Urothelium cell line (cell line): ENCODE results near the gene ITGAD.

Experiments used
- DNase-seq: peaks from one replicate; pipeline ENCODE4 v3.0.0; 2011; ENCODE audit warnings: low spot score, mixed read lengths
- FAIRE-seq: peaks from 2 replicates; lab custom pipeline; 2011; peaks lifted over from hg19 to GRCh38; lab: Jason Lieb, UNC

Gene ITGAD

DNA sequence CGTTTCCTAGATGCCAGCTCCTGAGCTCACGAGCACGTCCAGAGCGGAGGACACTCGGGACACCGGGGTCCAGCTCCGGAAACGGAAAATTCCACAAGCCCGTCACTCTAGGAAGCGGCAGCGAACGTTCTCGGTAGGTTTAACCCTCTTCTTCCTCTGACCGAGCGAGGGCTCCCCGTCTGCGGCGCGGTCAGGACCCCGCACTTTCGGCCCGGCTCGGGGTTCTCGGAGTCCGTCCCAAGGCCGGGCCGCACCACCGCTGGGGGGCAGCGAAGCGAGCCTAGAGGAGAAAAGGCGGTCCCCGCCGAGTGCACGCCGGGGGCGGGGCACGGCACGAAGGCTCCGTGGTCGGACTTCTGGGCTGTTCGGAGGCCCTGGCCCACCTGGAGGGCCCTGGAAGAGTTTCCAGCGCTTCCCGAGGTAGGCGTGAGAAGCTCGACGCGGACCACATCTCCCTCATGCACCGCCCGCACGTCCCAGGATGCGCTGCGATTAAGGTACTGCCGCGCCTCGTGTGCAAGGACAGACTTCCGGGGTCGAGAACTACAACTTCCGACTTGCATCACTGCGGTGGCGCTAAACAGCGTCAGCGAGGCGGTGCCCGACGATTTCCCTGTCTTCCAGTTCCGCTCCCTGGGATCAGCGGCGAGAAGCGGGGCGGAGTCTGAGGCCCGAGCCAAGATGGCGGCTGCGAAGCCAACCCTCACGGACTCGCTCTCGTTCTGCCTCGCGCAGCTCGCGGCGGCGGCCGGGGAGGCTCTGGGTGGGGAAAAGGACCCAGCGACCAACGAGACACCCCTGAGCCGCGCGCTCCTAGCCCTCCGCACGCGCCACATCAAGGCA is 65.9 kb downstream of the ITGAD start, which contains the start of gene ARMC5:
Gene ARMC5, plus strand, starts transcription at position 658 of the 843 bp plus-strand sequence. Its CDS starts 24 bp downstream, at position 682.
- DNase-seq (peak; percentile 88), FAIRE-seq (no peak)

DNA sequence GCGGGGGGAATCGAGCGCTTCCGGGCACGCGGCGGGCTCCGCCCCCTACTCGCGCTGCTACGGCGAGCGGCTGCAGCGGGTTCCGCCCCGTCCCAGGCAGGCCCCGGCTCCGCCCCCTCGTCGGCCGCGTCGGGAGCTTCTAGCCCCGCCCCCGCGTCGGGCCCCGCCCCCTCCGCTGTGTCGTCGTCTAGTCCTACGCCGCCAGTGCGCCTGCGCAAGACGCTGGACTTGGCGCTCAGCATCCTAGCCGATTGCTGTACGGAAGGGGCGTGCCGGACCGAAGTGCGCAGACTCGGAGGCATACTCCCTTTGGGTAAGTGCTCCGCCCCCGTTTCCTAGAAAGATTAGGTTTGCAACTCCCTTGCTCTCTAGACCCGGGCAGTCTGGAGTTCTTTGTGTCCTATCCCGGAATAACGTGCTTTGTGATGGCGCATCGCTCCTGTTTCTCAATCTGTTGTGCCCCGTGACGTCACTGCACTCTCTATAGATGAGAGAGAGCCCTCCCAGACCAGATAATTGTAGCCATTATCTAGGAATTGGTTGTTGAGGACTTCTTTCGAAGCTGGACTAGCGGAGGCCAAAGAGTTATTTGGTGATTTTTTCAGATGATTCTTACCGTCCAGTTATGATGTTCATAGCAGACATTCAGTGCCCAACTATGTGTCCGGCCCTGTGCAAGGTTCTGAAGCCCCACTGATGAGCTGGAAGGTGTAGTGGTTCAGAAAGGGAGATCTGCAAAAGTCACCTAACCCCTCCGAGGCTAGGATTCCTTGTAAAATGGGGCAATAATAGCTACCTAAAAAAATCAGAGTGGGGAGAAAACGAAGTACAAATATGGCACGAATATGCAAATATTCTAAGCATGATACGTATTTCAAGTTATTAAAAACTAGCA is 66.8 kb downstream of the ITGAD start:
- DNase-seq (peak; percentile 96), FAIRE-seq (peak; percentile 9)

DNA sequence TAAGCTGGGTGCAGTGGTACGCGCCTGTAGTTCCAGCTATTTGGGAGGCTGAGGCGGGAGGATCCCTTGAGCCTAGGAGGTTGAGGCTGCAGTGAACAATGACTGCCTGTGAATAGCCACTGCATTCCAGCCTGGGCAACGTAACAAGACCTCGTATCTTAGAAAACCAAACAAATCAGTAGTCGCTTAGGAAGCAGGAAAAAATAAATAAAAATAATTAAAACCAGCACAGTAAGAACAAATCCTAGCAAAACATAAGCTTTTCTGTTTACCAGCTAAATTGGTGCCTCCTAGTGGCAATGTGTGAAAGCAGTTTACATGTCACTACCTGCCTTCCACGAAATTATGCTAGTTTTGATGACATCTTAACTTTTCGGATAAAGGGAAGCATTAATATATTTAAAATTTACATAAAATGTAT is 67.5 kb downstream of the ITGAD start:
- no peak for FAIRE-seq
- no peak for DNase-seq

DNA sequence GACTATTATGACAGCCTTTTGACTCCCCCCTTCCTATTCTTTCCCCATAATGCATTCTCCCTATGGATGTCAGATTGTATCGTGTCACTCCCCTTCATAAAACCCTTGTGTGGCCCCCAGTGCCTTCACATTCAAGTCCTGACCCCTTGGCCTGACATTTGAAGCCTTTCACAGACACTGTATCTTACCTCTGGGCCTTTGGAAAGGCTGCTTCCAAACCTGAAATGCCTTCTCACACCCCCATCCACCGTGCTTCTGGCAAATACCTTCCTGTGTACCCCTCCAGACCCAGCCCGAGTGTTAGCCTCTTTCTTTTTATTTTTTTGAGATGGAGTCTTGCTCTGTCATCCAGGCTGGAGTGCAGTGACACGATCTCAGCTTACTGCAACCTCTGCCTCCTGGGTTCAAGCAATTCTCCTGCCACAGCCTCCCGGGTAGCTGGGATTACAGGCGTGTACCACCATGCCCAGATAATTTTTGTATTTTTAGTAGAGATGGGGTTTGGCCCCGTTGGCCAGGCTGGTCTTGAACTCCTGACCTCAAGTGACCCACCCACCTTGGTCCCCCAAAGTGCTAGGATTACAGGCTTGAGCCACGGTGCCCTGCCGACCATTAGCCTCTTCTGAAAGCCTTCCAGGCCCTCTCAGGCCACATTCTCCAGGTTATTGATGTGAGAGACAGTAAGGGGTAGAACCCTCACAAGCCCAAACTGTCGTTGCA is 68.2 kb downstream of the ITGAD start:
- DNase-seq (no peak), FAIRE-seq (no peak)

DNA sequence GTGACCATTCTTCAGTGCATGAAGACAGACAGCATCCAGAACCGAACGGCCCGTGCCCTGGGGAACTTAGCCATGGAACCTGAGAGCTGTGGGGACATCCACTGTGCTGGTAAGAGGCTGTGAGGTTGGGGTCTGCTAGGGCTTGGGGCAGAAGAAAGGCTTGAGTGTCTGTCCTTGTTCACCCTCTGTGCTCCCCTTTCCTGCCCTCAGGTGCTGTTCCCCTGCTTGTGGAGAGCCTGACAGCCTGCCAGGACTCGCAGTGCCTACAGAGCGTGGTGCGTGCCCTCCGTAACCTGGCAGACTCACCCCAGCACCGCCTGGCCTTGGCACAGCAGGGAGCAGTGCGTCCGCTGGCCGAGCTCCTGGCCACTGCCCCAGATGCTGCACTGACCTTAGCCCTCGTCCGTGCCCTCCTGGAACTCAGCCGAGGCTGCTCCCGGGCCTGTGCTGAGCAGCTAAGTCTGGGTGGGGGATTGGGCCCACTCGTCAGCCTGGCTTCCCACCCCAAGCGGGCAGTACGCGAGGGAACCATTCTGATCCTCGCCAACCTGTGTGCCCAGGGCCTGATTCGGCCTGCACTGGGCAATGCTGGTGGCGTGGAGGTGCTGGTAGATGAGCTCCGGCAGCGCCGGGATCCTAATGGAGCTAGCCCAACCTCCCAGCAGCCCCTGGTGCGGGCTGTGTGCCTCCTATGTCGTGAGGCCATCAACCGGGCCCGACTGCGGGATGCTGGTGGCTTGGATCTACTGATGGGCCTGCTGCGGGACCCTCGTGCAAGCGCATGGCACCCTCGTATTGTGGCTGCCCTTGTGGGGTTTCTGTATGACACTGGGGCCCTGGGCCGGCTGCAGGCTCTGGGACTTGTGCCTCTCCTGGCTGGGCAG is 69.0 kb downstream of the ITGAD start:
- DNase-seq = no peak
- FAIRE-seq = no peak

DNA sequence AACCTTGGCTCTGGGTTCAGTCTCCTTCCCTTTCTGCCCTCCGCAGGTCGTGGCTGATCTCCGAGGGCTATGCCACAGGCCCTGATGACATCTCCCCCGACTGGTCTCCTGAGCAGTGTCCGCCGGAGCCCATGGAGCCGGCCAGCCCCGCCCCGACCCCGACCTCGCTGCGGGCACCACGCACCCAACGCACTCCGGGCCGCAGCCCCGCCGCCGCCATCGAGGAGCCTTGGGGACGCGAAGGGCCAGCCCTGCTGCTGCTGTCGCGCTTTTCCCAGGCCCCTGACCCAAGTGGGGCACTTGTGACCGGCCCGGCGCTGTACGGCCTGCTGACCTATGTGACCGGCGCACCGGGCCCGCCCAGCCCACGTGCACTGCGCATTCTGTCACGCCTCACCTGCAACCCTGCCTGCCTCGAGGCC is 71.2 kb downstream of the ITGAD start:
- FAIRE-seq (no peak), DNase-seq (no peak)

DNA sequence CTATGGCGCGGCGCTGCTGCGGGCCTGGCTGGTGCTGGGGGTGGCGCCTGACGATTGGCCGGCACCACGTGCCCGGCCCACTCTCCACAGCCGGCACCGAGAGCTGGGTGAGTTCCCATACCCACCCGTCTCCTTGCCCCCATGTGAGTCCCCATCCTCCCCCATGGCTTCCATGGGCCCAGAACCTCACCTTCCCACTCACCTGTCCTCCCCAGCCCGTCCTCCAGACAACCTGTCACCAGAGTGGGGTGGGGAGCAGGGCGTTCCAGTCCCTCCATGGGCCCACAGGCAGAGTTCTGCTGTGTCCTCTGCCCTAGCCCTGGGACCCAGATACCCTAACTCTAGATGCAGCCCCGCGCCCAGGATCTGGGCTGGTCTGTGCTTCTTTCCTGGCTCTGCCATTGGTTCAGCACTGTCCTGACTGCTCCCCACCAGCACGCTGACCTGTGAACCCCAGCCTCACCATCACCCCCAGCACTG is 71.7 kb downstream of the ITGAD start:
- DNase-seq (no peak), FAIRE-seq (no peak)

DNA sequence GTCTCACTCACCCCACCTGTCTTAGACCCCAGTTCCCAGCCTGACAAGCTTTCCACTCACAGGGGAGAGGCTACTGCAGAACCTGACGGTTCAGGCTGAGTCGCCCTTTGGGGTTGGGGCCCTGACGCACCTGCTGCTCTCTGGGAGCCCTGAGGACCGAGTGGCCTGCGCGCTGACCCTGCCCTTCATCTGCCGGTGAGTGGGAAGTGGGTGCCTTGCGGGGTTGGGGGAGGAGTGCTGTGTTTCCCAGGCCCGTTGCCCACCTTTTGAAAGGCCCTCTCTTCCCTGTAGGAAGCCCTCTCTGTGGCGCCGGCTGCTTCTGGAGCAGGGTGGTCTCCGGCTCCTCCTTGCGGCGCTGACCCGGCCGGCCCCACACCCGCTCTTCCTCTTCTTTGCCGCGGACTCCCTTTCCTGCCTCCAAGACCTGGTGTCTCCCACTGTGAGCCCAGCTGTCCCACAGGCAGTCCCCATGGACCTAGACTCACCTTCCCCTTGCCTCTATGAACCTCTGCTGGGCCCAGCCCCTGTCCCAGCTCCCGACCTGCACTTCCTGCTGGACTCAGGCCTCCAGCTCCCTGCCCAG is 72.7 kb downstream of the ITGAD start:
- no peak for FAIRE-seq

DNA sequence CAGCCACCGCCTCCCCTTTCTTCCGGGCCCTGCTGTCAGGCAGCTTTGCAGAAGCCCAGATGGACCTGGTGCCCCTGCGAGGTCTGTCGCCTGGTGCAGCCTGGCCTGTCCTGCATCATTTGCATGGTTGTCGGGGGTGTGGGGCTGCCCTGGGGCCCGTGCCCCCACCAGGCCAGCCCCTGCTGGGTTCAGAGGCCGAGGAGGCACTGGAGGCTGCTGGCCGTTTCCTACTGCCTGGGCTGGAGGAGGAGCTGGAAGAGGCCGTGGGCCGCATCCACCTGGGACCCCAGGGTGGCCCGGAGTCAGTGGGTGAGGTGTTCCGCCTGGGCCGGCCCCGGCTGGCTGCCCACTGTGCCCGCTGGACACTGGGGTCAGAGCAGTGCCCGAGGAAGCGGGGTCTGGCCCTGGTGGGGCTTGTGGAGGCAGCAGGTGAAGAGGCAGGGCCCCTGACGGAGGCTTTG is 73.3 kb downstream of the ITGAD start:
- FAIRE-seq (no peak), DNase-seq (no peak)

More for the DNA sequence above, 72.7 kb downstream of the ITGAD start:
- DNase-seq = no peak

DNA sequence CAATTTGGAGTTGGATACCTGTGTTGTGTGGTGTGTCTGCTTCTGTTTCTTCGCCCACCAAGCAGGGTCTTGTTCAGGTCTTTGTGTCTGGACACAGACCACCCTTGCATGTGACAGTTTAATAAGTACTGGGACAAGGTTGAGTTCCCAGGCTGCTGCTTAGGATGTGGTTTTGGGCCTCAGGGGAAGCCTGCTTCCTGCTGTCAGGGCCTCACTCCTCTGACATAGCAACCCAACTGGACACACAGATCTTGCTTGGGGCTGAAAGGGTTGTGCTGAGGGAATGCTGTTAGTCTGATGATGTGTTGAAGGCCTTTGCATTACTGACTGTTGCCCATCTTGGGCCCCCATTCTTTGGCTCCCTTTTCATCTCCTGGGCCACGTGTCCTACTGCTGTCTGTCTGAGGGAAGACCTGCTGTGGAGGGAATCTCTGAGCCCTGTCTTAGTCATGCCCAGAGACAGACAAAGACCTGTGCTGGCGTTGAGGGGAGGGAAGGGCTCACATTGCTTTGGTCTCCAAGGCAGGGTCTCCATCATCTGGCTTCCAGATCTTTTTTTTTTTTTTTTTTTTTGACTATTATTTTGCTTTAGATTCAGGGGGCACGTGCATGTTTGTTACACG is 74.1 kb downstream of the ITGAD start:
- FAIRE-seq (no peak), DNase-seq (no peak)

DNA sequence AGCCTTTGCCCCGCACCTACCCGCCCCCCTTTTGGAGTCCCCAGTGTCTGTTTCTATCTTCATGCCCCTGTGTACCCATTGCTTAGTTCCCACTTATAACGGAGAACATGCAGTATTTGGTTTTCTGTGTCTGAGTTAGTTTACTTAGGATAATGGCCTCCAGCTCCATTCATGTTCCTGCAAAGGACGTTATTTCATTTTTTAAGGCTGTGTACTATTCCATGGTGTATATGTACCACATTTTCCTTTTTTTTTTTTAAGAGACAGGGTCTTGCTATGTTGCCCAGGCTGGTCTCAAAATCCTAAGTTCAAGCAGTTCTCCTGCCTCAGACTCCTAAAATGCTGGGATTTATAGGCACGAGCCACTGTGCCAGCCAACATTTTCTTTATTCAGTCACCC is 74.7 kb downstream of the ITGAD start:
- no peak for FAIRE-seq
- DNase-seq = no peak

DNA sequence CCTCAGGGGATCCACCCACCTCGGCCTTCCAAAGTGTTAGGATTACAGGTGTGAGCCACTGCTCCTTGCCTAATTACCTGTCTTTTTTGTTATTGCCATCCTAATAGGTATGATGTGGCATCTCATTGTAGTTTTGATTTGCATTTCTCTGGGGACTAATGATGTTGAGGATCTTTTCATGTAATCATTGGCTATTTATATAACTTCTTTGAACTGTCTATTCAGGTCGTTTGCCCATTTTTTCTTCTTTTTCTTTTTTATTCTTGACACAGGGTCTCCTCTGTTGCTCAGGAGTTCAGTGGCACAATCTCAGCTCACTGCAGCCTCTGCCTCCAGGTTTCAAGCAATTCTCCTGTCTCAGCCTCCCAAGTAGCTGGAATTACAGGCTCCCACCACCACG is 77.5 kb downstream of the ITGAD start:
- no peak for FAIRE-seq

DNA sequence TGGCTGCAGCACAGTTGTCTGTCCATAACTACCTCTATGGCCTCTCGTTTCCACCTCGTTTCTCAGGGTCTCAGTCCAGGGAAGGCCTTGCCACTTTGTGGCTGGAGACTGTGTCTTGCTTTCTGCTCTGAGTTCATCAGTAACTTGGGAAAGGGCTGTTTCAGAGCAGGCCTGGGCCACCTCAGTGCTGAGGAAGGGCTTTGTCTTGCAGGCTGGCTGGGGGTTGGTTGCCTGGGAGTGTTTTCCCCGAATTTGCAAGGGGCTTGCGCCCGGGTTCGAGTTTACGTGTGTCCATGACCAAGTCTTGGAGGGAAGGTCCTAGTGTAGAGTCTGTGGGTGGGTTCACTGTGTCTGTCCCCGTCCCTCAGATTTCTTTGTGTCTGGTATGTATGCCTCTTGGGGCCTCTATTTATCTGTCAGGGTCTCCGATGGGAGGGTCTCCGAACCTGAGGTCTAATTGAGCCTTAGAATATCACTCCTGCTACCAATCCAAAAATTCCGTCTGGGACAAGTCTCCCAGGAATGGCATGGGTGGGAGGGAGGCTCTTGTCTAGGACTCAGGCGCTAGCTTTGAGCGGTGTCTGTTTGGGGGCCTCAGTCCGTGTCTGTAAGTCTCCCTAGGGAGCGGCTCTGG is 78.2 kb downstream of the ITGAD start:
- FAIRE-seq (no peak), DNase-seq (no peak)

More for the DNA sequence above, 77.5 kb downstream of the ITGAD start:
- no peak for DNase-seq

DNA sequence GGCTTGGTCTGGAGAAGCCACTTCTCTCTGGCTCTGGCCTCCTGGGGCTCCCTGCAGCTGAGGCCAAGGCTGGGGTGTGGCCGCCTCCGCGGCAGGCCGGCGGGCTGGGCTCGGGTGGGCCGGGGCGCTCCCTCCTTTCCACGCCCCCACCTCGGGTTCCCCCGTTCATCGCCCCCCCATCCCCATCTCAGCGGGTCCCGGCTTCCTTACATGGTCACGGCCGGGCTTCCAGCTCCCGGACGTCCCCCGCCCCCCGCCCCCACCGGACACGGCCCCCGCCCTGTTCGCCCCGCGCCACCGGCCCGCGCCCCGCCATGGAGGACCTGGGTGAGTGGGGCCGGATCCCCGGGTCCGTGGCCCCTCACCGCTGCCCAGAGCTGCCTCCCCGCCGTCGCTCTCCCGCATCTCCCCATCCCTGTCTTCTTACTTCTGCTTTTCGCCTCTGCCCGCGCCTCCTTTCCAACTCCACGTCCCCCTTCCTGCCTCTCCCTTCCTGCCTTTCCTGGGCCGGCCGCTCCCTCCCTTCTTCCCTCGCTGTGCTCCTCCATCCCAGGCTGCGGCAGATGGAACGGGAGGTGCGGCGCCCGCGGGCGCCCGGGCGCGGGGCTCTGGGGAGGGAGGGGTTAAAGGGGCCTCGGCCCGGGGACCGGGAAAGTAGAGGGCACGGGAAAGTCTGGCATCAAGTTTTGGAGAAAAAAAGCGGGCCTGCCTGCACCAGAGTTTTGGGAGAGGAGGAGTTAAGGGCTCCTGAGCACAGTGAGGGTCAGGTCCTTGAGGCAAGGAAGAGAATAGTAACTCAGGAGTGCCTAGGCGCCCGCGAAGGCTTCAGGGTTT is 79.0 kb downstream of the ITGAD start, which contains the start of gene TGFB1I1:
Gene TGFB1I1, plus strand, starts transcription at position 278 of the 834 bp plus-strand sequence. Its CDS starts 37 bp downstream, at position 315.
- DNase-seq = peak; percentile 54

DNA sequence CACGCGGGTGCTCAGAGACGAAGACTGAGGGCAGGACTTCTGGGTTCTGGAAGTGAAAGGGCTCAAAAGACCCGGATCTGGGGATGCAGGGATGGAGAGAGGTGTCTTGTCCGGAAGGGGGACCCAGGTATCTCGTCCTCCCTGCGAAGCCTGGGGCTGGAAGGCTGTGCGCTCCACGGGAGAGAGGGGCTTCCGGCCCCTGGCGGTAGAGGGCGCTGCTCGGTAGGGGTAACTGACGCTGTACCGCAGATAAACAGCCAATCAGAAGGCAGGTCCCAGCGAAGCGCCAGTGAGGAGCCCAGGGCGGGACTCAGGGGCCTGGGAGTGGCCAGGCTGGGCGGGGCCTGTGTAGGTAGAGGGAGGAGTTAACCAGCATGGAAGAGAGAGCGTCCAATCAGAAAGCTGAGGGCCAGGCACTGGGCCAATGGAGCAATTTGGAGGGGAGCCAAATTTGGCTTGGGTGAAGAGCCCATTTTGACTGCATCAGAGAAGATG is 79.6 kb downstream of the ITGAD start:
- DNase-seq (peak; percentile 88), FAIRE-seq (no peak)

More for the DNA sequence above, 79.0 kb downstream of the ITGAD start, which contains the start of gene TGFB1I1:
- FAIRE-seq = no peak

DNA sequence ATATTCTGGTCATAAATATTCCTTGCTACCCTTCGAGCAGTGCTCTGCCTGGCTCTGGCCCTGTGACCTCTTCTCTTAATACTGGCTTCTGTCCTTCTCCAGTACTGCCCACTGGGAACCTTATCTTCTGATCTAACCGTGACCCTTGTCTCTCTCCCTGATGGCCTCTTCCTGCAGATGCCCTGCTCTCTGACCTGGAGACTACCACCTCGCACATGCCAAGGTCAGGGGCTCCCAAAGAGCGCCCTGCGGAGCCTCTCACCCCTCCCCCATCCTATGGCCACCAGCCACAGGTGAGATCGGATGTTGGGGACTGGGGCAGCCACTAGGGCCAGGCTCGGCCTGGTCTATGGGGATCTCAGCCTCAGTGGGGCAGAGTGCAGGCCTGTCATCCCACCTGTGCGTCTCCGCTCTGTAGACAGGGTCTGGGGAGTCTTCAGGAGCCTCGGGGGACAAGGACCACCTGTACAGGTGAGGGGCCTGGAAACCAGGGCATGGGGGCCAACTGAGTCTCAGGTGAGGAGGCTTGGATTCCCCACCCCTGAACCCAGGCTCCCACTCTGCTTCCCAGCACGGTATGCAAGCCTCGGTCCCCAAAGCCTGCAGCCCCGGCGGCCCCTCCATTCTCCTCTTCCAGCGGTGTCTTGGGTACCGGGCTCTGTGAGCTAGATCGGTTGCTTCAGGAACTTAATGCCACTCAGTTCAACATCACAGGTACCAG is 80.3 kb downstream of the ITGAD start:
- no peak for DNase-seq
- no peak for FAIRE-seq
